Measurements from ENCODE around the gene CCDC14.
"Not testable (repeated sequence)": the region's sequence is repeated elsewhere in the genome, so short reads cannot be mapped to it uniquely, and the experiment has no call there.

The CCDC14 gene, protein sequence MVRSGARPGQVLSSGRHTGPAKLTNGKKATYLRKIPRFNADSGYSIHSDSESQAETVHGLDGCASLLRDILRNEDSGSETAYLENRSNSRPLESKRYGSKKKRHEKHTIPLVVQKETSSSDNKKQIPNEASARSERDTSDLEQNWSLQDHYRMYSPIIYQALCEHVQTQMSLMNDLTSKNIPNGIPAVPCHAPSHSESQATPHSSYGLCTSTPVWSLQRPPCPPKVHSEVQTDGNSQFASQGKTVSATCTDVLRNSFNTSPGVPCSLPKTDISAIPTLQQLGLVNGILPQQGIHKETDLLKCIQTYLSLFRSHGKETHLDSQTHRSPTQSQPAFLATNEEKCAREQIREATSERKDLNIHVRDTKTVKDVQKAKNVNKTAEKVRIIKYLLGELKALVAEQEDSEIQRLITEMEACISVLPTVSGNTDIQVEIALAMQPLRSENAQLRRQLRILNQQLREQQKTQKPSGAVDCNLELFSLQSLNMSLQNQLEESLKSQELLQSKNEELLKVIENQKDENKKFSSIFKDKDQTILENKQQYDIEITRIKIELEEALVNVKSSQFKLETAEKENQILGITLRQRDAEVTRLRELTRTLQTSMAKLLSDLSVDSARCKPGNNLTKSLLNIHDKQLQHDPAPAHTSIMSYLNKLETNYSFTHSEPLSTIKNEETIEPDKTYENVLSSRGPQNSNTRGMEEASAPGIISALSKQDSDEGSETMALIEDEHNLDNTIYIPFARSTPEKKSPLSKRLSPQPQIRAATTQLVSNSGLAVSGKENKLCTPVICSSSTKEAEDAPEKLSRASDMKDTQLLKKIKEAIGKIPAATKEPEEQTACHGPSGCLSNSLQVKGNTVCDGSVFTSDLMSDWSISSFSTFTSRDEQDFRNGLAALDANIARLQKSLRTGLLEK

DNA sequence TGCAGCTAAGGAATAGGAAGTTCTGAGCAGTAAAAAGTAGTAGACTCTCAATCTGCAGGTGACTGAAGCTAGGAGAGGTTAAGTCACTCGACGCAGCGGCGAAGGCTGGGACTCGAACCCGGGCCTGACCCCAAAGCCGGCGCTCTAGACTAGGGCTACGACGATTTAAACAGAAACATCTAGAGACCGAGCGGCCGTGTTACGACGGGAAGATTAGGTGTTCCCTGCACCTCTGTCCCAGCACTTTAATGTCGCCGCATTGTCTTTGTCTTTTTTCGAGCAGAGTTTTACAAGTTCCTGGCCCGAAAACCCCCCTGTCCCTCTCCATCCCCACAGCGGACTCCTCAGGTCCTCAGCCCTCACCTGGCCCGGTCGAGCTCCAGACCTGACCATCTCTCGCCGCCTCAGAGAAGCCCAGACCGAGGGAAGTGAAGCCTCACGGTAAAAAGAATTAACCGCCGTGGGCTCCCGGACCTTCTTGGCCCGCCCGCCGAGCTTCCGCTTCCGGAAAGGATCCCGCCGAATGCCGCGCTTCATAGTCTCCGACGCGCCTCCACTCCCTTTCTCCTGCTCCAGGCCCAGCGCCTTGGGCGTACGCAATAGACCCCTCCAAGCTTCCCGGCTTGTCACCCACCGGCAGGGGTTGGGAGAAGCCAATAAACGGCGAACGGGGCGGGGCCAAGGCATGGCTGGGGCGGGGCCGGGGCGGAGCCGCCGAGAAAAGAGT lies at the start of gene CCDC14:
Gene CCDC14 (minus strand): TSS at position 449 of the 727 bp plus-strand sequence. CDS start 56 bp downstream, at position 393.
- DNase-seq (ENCODE audit: low read depth in 3 of 3), result peak; percentile 76 to 79 (median 77)

- not testable (repeated sequence) for DNase-seq (ENCODE audit: low read depth in 3 of 3)
These were observed 47.3 kb upstream of the CCDC14 start for GRCh38 chr3:124008321-124008720.

- DNase-seq (ENCODE audit: low read depth in 3 of 3), result no peak
These were observed 46.2 kb upstream of the CCDC14 start for GRCh38 chr3:124007186-124007585.

DNA sequence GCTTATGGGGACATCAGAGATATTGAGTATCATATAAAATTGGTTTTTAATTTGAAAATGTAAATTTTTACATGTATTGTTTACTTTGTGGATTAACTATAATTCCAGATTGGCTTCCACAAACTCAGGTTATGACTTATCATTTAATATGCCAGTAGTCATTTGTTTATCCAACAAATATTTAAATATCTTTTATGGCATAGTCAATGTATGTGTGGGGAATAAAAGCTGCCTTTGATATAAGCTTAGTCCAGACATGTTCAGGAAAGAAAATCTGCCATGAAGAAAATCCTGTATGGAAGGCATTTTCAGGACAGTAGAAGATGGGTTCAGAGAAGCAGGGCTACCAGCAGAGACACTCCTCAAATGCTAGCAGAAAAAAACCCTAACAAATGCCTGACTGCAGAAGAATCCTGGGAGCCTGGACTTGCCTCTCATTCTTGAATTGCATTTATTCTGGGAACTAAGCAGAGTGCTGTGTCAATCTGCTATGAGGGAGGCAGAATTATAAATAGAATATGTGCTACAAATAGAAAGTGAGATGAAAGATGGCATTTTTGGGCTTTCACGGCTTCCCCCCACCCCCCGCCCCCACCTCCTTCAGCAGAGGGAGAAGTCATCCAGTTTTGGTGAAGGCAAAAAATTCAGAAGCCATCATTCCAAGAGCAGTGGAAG lies 41.5 kb upstream of the CCDC14 start:
- DNase-seq (ENCODE audit: low read depth in 3 of 3), result not testable (repeated sequence)

GRCh38 chr3:124001366-124001765 lies 40.3 kb upstream of the CCDC14 start:
- DNase-seq (ENCODE audit: low read depth in 3 of 3), result not testable (repeated sequence)

DNA sequence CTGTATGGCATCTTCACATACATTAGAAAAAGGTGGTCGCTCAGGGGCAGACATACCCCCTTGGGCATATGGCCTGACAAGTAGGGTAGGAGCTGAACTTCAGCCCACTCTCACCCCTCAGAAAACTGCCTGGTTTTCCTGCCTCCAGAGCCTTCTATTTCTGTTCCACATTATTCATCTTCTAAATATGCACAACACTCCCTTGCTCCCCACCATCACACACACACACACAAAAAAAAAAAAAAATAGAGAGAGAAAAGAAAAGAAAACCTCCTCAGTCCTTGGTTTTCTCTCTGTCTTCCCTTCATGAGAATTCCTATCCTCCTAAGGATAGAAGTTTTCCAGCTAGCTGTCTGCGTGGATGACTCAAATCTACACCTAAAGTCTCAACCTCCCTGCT lies 36.5 kb upstream of the CCDC14 start:
- no peak for DNase-seq (ENCODE audit: low read depth in 3 of 3)

- DNase-seq (ENCODE audit: low read depth in 3 of 3), result no peak
These were observed 32.8 kb upstream of the CCDC14 start for GRCh38 chr3:123993818-123994217.

DNA sequence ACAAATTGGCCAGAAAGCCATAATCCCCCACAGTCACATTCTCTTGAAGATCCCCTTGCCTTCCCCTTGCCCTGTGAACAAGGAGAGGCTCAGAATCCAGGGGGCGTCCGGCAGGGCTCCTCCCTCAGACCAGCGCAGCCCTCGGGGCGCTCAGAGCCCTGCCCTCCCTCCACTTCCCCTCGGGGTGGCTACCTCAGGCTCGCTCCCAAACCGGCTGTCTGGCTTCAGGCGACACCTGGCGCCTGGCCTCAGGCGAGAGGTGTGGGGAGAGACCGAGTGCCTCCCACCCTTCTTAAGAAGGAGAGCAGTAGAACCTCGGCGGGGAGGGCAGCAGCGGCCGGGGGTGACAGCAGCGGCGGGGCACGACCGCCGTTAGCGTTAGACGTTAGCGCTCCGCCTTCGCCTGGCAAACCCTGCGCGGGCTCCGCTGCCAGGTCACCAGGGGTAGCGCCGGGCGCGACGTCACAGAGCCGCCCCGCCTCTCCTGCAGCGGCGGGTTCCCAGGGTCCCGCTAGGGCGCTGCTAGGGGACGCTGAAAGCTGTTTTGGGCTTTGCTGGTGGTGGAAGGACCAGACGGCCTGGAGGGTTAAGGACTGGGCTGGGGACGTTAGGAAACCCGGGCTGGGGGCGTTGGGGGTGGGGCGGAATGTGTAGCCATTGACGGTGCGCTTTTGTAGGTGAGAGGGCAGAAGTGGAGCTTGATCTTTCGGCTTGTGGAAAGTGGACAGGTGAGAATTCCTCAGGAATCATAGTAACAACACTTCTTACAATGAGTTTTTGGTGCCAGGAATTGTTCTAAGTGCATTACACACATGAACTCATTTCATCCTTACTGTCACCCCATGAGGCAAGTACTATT lies 30.9 kb upstream of the CCDC14 start, which contains the start of gene ROPN1:
Gene ROPN1 (minus strand): TSS at position 395 of the 859 bp plus-strand sequence. CDS start 11,643 bp downstream, outside the sequence.
- not testable (repeated sequence) for DNase-seq (ENCODE audit: low read depth in 3 of 3)

DNA sequence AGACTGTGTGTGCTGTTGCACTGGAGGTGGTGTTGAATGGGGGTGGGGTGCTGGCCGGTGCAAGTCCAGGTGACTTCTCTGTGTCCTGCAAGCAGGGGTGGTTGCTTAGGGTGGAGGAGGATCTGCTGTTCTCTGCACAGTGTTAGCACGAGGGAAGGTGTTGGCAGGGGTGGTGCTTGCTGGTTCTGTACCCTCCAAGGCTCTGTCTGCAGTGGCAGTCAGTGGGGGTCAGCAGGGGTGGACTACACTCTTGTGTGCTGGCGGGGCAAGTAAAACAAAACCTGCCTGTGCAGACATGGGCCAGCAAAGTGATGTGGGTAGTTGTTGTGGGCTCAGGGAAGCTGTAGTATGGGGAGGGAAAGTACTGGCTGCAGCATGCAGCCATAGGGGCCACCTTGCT lies 25.4 kb upstream of the CCDC14 start:
- no peak for DNase-seq (ENCODE audit: low read depth in 3 of 3)

- no peak for DNase-seq (ENCODE audit: low read depth in 3 of 3)
These were observed 23.9 kb upstream of the CCDC14 start for GRCh38 chr3:123984957-123985356.

DNA sequence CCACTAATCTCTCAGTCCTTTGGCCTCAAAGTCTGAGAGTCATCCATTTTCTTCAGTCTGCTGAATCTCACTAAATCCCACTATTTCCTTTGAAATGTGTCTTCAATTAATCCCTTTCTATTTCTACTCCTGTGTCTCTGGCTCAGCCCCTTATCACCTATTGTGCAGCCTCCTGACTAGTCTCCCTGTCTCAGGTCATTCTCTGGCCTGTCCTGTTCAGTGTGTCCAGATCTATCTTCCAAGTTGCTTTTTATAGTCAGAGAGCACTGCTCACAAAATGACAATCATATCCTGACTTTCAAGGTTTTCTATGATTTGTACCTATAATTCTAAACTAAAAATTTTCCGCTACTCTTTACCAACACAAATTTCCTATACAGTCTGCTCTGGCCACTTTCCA lies 23.3 kb upstream of the CCDC14 start:
- no peak for DNase-seq (ENCODE audit: low read depth in 3 of 3)

GRCh38 chr3:123981317-123981716 lies 20.3 kb upstream of the CCDC14 start:
- not testable (repeated sequence) for DNase-seq (ENCODE audit: low read depth in 3 of 3)

DNA sequence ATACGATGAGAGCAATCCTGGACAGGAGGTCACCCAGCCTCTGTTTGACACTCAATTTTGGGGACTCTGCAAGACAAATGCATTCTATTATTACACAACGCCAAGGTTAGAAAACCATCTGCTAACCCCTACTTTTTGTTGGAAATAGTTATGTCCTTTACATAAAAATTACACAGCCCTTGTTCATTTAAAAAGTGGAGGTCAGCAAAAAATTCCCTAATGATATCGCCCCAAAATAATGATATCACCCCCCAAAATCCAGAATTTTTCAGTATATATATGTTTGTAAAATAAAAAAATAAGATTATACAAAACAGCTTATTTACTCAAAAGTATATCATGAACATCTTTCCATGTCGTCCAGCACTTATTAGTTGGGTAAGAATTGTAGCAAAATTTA lies 19.5 kb upstream of the CCDC14 start:
- no peak for DNase-seq (ENCODE audit: low read depth in 3 of 3)

DNA sequence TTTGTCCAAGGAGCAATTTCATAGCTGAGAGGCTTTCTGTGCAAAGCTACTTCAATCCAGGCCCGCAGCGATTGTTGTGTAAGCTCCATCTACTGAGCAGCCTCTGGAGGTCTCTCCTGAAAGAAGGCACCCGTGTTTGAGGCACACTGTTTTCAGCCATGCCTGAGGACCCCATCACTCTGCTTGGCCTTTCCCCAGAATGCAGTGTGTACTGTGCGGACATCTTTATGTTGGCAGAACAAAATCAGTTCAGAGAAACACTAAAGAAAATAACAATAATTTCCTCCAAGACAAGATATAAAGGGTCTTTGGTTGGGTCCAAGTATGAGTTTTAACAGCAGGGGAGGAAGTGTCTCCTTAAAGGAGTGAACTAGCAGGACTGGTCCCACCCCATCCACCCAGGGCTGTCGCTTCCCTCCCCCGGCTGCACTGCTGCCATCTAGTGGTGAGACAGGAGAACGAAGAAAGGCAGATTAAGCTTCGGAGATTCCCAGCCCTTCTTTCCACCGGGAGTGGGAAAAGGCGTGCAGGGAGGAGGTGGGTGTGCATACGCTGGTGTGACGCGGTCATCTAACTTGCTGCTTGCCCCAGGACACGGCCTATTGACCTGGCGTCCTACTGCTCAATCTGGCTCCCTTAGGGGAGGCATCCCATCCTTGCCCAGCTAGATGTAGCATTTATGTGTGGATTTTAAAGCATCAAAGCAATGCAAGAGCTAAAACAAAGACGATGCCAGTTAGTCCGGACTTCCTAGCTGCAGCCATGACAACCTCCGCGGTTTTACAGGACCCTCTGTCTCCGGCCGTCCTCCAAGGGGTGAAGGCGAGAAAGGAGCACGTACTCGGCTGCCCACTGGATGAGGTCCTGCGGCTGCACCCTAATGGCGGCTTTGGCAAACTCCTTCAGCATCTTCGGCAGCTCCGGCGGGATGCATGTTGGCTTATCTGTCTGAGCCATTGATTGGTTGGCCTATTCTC lies 18.8 kb upstream of the CCDC14 start:
- DNase-seq (ENCODE audit: low read depth in 3 of 3), result not testable (repeated sequence)

- not testable (repeated sequence) for DNase-seq (ENCODE audit: low read depth in 3 of 3)
These were observed 15.9 kb upstream of the CCDC14 start for GRCh38 chr3:123976904-123977303.

DNA sequence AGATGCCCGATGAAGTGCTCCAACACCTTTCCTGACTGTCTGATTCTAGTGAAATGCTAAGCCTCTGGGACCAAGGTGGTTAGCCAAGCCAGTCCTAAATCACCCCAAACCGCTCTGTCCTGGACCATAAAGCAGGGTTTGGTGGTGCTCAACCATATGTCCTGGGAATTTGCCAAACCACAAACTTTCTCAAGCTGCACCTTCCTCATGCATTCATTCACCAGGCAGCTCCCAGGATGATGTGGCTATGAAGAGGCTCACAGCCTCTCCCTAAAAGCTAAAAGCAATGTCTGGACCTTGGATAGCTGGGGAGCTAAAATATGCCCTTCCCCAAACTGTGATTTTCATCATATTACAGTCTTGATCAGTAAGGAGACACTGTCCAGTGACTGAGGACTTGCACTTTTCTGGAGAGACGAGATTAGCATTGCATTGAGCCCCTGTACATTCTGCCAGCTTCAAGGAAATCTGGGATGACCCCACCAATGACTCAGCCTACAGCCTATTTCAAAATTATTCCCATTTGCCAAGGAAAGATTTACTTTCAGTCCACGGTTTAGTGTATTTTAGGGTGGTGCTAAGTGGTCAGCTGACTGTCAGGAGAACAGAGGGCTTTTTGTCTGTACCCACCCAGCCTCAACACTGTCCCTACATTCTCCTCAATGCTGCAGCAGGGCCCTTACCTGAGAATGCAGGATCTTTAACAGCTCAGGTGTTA lies 15.3 kb upstream of the CCDC14 start:
- DNase-seq (ENCODE audit: low read depth in 3 of 3), result not testable (repeated sequence)

- DNase-seq (ENCODE audit: low read depth in 3 of 3), result not testable (repeated sequence)
These were observed 14.0 kb upstream of the CCDC14 start for GRCh38 chr3:123975030-123975429.

GRCh38 chr3:123971406-123971805 lies 10.4 kb upstream of the CCDC14 start:
- no peak for DNase-seq (ENCODE audit: low read depth in 3 of 3)
